Glutamatergic neuron (in vitro differentiated cells): Measurements from ENCODE around the gene NAPA. TPM values are rescaled to one million over a fixed set of nuclear protein-coding genes. Genes with fewer than 3 reads are reported as not detected.

Source experiments
- DNase-seq: peaks from one replicate; pipeline ENCODE4 v3.0.0; 2022
- H3K27ac Mint-ChIP-seq: one replicate; pipeline ENCODE4 v1.8.0; 2020; ENCODE audit warnings: mild to moderate bottlenecking, mixed read lengths, inconsistent platforms; ENCODE audit not compliant: unreplicated experiment
- H3K27me3 Mint-ChIP-seq: one replicate; pipeline ENCODE4 v1.8.0; 2020; ENCODE audit warnings: mild to moderate bottlenecking, moderate library complexity, mixed read lengths, inconsistent platforms; ENCODE audit not compliant: unreplicated experiment
- H3K36me3 Mint-ChIP-seq: one replicate; pipeline ENCODE4 v1.8.0; 2020; ENCODE audit warnings: mild to moderate bottlenecking, mixed read lengths, inconsistent platforms; ENCODE audit not compliant: unreplicated experiment
- H3K4me1 Mint-ChIP-seq: one replicate; pipeline ENCODE4 v1.8.0; 2020; ENCODE audit warnings: mild to moderate bottlenecking, low read depth, mixed read lengths, inconsistent platforms; ENCODE audit not compliant: unreplicated experiment
- H3K4me3 Mint-ChIP-seq: one replicate; pipeline ENCODE4 v1.8.0; 2020; ENCODE audit warnings: mild to moderate bottlenecking, mixed read lengths, inconsistent platforms; ENCODE audit not compliant: unreplicated experiment
- H3K9me3 Mint-ChIP-seq: one replicate; pipeline ENCODE4 v1.8.0; 2020; ENCODE audit warnings: mild to moderate bottlenecking, moderate library complexity, mixed read lengths, inconsistent platforms; ENCODE audit not compliant: unreplicated experiment
- CTCF ChIP-seq: fragments of 200-600 bp; sonication (generic); IDR thresholded peaks from one replicate; pipeline ENCODE4 v1.5.0; 2021; ENCODE audit not compliant: partially characterized antibody, unreplicated experiment
- total RNA-seq: library from RNA; stranded (reverse); fragmentation: NEBNext Ultra II Directional; extraction: Animal tissue kit (Norgen Biotek cat#: 25700); gene quantifications from one replicate; pipeline ENCODE4 v1.2.1, GENCODE V29; 2021; ENCODE audit not compliant: unreplicated experiment

Gene NAPA
- total RNA-seq, 1 donor from 2014 or later, result 262 TPM

- H3K36me3 Mint-ChIP-seq, result no peaks in the 10 kb centered on the region
- no peak for DNase-seq
- H3K4me1 Mint-ChIP-seq, result peaks cover 16% of the 10 kb centered on the region
- peaks cover 10% of the 10 kb centered on the region for H3K27me3 Mint-ChIP-seq
- H3K4me3 Mint-ChIP-seq, result peak overlapping the region; percentile 39
- H3K27ac Mint-ChIP-seq, result no peak overlapping the region
- TF ChIP-seq CTCF, result no peak
- H3K9me3 Mint-ChIP-seq, result peaks cover 3% of the 10 kb centered on the region
Observed at GRCh38 chr19:47464675-47465419, 50.0 kb downstream of the NAPA start.

- Mint-ChIP-seq H3K4me1 (peaks cover 7% of the 10 kb centered on the region), H3K9me3 (no peaks in the 10 kb centered on the region), H3K36me3 (no peaks in the 10 kb centered on the region), H3K27ac (no peak overlapping the region), H3K27me3 (peaks cover 3% of the 10 kb centered on the region), H3K4me3 (no peak overlapping the region)
- no peak for DNase-seq
- no peak for TF ChIP-seq CTCF
Observed at GRCh38 chr19:47461876-47462275, 53.0 kb downstream of the NAPA start.

- no peak for DNase-seq
- Mint-ChIP-seq H3K27me3 (peaks cover 4% of the 10 kb centered on the region), H3K4me1 (peaks cover 1% of the 10 kb centered on the region), H3K27ac (no peak overlapping the region), H3K9me3 (peaks cover 5% of the 10 kb centered on the region), H3K36me3 (peaks cover 18% of the 10 kb centered on the region), H3K4me3 (no peak overlapping the region)
- no peak for TF ChIP-seq CTCF
Observed at GRCh38 chr19:47459477-47459876, 55.4 kb downstream of the NAPA start.

GRCh38 chr19:47458672-47459071, 56.2 kb downstream of the NAPA start:
- Mint-ChIP-seq H3K27me3 (peaks cover 3% of the 10 kb centered on the region), H3K27ac (no peak overlapping the region), H3K9me3 (peaks cover 8% of the 10 kb centered on the region), H3K4me1 (no peaks in the 10 kb centered on the region), H3K36me3 (peaks cover 18% of the 10 kb centered on the region), H3K4me3 (no peak overlapping the region)
- no peak for DNase-seq
- TF ChIP-seq CTCF, result no peak

- DNase-seq, result no peak
- H3K9me3 Mint-ChIP-seq, result peaks cover 8% of the 10 kb centered on the region
- H3K27ac Mint-ChIP-seq, result no peak overlapping the region
- peaks cover 18% of the 10 kb centered on the region for H3K36me3 Mint-ChIP-seq
- no peak overlapping the region for H3K4me3 Mint-ChIP-seq
- peaks cover 3% of the 10 kb centered on the region for H3K27me3 Mint-ChIP-seq
- H3K4me1 Mint-ChIP-seq, result no peaks in the 10 kb centered on the region
- TF ChIP-seq CTCF, result no peak
Observed at GRCh38 chr19:47456721-47457474, 58.0 kb downstream of the NAPA start.
